ENCODE results near the gene C4BPB. TPM values are rescaled to one million over a fixed set of nuclear protein-coding genes. Genes with fewer than 3 reads are reported as not detected.
A peak's percentile ranks its signal among the peaks of the same experiment; 100 is the strongest.

The C4BPB gene
- total and polyA plus RNA-seq, 2 of the 13 experiments (the other 11 are each of a cell fraction or from before 2014, with no cell fraction given): 155 to 266 TPM

- Histone ChIP-seq H4K20me1 (ENCODE audit: insufficient read depth, low read length) (no peaks in the 10 kb centered on the region), H3K79me2 (ENCODE audit: insufficient read depth, low read length) (peaks cover 21% of the 10 kb centered on the region), H3K27me3 (ENCODE audit: control insufficient read depth in 1 of 2, insufficient read depth in 2 of 2, low read length in 2 of 2) (no peaks in the 10 kb centered on the region; a peak in 1 of 5 replicates), H3K27ac (ENCODE audit: extremely low read length, insufficient read depth, low read length) (peak overlapping the region; percentile 97), H3K4me1 (ENCODE audit: insufficient read depth, low read length) (peaks cover 60% of the 10 kb centered on the region), H2AFZ (ENCODE audit: low read length) (no peak overlapping the region), H3K9me3 (ENCODE audit: low read length) (no peaks in the 10 kb centered on the region), H3K36me3 (replicated peaks in 1 of 2; ENCODE audit: control insufficient read depth in 1 of 2, insufficient read depth in 2 of 2, low read length in 2 of 2) (peaks cover 3 to 20% of the 10 kb centered on the region in 2 experiments; a peak in 4 of 5 replicates), H3K4me3 (replicated peaks in 1 of 3; ENCODE audit: insufficient read depth in 1 of 3, low read depth in 2 of 3, low read length in 3 of 3) (peak overlapping the region; percentile 70 to 94 (median 75)), H3K4me2 (ENCODE audit: low read depth, low read length) (peak overlapping the region; percentile 86), H3K9ac (ENCODE audit: insufficient read depth, low read depth, low read length) (peak overlapping the region; percentile 84)
- intact Hi-C loops (cut with micrococcal nuclease; ENCODE audit: unreplicated experiment) (loop anchor here (2.0 to 5.0 kb wide), 4 partner anchors 15 to 233 kb away; partner anchors contain the start of genes C4BPA and CD55), in situ Hi-C loops (cut with HindIII; ENCODE audit: extremely low pct_ligation_motif_present, low pct_unique_long_range_greater_than_20kb) (loop anchor here (5.0 kb wide), 1 partner anchor 318 kb away; no protein-coding TSS in a partner anchor)
- POLR2A ChIA-PET: interaction anchor here (0.7 to 3.3 kb wide), 8 partner anchors 11 to 232 kb away, joined by 3 to 26 read pairs (median 13); partner anchors contain the start of genes C4BPA, CD55 and PFKFB2
- WGBS (ENCODE audit: low lambda C conversion rate): 2% methylated on average over 16 of the region's 17 CpGs
- CTCF ChIA-PET (ENCODE audit: low intra/inter-chr PET ratio, low total read pairs): no interaction called here
- DNase-seq (ENCODE audit: low spot score): peak; percentile 23
- ATAC-seq: no peak
- FAIRE-seq: no peak
- BruUV-seq (replicated peaks): no TSS peak
- TF ChIP-seq ZNF616 (CRISPR knock-in tag; IDR thresholded peaks at IDR 0.05; ENCODE audit: low read depth) (no peak), ZNF414 (CRISPR knock-in tag; IDR thresholded peaks at IDR 0.05) (0 out of 2 replicates have a peak, but pooled peaks have one; percentile 53), STAT6 (CRISPR knock-in tag; IDR thresholded peaks at IDR 0.05; ENCODE audit: borderline replicate concordance) (0 out of 2 replicates have a peak, but pooled peaks have one; percentile 37), RBFOX2 (IDR thresholded peaks at IDR 0.05; ENCODE audit: low read depth, low read length) (peak; percentile 47), ZNF34 (CRISPR knock-in tag; IDR thresholded peaks at IDR 0.05; ENCODE audit: borderline replicate concordance) (no peak), ZNF354B (CRISPR knock-in tag; IDR thresholded peaks at IDR 0.05) (no peak), ZNF556 (CRISPR knock-in tag; IDR thresholded peaks at IDR 0.05; ENCODE audit: borderline replicate concordance) (no peak), ZNF33B (CRISPR knock-in tag; IDR thresholded peaks at IDR 0.05) (no peak), ZMYM3 (CRISPR knock-in tag; IDR thresholded peaks at IDR 0.05) (no peak), DR1 (CRISPR knock-in tag; IDR thresholded peaks at IDR 0.05) (no peak), NFYB (CRISPR knock-in tag; IDR thresholded peaks at IDR 0.05) (no peak), SKI (IDR thresholded peaks at IDR 0.05; ENCODE audit: partially characterized antibody) (no peak), PAXIP1 (CRISPR knock-in tag; conservative IDR thresholded peaks at IDR 0.05) (no peak), ZMYM2 (CRISPR knock-in tag; IDR thresholded peaks at IDR 0.05) (peak; percentile 42; the same call in 1 of the 2 replicates)
These were observed 1.1 kb downstream of the C4BPB start for GRCh38 chr1:207089627-207090355.
